ENCODE data around the gene SORCS2. TPM values are rescaled to one million over a fixed set of nuclear protein-coding genes. Genes with fewer than 3 reads are reported as not detected.

Gene SORCS2
- total and polyA plus RNA-seq, 2 of the 8 experiments (the other 6 are each of a cell fraction or from before 2014, with no cell fraction given), result 0.36 to 1.8 TPM

DNA sequence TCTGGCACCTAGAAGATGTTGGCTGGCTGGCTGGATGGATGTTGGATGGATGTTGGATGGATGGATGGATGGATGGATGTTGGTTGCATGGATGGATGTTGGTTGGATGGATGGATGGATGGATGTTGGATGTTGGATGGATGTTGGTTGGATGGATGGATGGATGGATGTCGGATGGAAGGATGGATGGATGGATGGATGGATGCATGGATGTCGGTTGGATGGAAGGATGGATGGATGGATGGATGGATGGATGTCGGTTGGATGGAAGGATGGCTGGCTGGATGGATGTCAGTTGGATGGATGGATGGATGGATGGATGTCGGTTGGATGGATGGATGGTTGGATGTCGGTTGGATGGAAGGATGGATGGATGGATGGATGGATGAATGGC, 145.7 kb downstream of the SORCS2 start:
- H3K79me1 ChIP-seq (ENCODE audit: low read depth, low read length), result no peaks in the 10 kb centered on the region
- H3K27me3 ChIP-seq (replicated peaks in 1 of 4; ENCODE audit: control insufficient read depth in 3 of 4, extremely low read depth in 1 of 4, insufficient read depth in 3 of 4, low read length in 3 of 4), result no peaks in the 10 kb centered on the region; a peak in 1 of 7 replicates
- no peak overlapping the region for H3K27ac ChIP-seq (ENCODE audit: low read depth, low read length)
- H3K9ac ChIP-seq (replicated peaks in 1 of 4; ENCODE audit: extremely low read depth in 1 of 4, low read depth in 3 of 4, low read length in 3 of 4), result no peak overlapping the region
- no peak overlapping the region for H2BK120ac ChIP-seq (replicated peaks; ENCODE audit: low read depth, low read length)
- H3K4ac ChIP-seq (replicated peaks; ENCODE audit: insufficient read length, low read depth, low read length), result no peak overlapping the region
- ChIA-PET POLR2A (ENCODE audit: partially characterized antibody) (no interaction called here), CTCF (ENCODE audit: partially characterized antibody) (interaction anchor here (0.7 to 3.8 kb wide), 6 partner anchors 13 to 100 kb away, joined by 3 to 31 read pairs (median 3); no protein-coding TSS in a partner anchor)
- no peak overlapping the region for H4K91ac ChIP-seq (replicated peaks; ENCODE audit: insufficient read length, low read length)
- H3K4me1 ChIP-seq (replicated peaks in 1 of 4; ENCODE audit: control insufficient read depth in 3 of 4, insufficient read depth in 4 of 4, low read length in 3 of 4), result peaks cover 0 to 6% (median 4%) of the 10 kb centered on the region in 4 experiments; a peak in 4 of 7 replicates
- no peak overlapping the region for H2AFZ ChIP-seq (ENCODE audit: low read length)
- H4K8ac ChIP-seq (ENCODE audit: extremely low read depth, insufficient read depth, low read length), result no peak overlapping the region
- H3K56ac ChIP-seq (replicated peaks; ENCODE audit: insufficient read length, low read depth, low read length), result no peak overlapping the region
- H3K4me3 ChIP-seq (ENCODE audit: extremely low read depth in 1 of 4, insufficient read depth in 2 of 4, low read depth in 3 of 4, low read length in 4 of 4), result no peak overlapping the region
- no peak overlapping the region for H3K4me2 ChIP-seq (ENCODE audit: insufficient read depth in 1 of 2, low read depth in 2 of 2, low read length in 2 of 2)
- no peak overlapping the region for H2AK5ac ChIP-seq (ENCODE audit: low read depth, low read length)
- WGBS, 2 experiments (ENCODE audit: extremely low coverage in 1 of 2, insufficient coverage in 1 of 2, insufficient read length in 1 of 2, insufficient replicate concordance in 2 of 2, low coverage in 1 of 2, low lambda C conversion rate in 2 of 2, missing lambda C conversion rate in 1 of 2), result 90 to 100% methylated on average over 5 of the region's 5 CpGs
- H3K18ac ChIP-seq (ENCODE audit: extremely low read depth, low read length), result no peak overlapping the region
- no peak overlapping the region for H4K5ac ChIP-seq (ENCODE audit: insufficient read length, low read depth, low read length)
- H3K23ac ChIP-seq (ENCODE audit: insufficient read length), result no peak overlapping the region
- FAIRE-seq (no peak), DNase-seq (ENCODE audit: low read depth in 1 of 2, low spot score in 2 of 2) (no peak)
- no peak overlapping the region for H2BK5ac ChIP-seq (ENCODE audit: low read depth, low read length)
- H3K36me3 ChIP-seq (ENCODE audit: control insufficient read depth in 2 of 4, insufficient read depth in 4 of 4, low read length in 3 of 4), result no peaks in the 10 kb centered on the region
- H3K14ac ChIP-seq (ENCODE audit: insufficient read length), result no peak overlapping the region
- no peak overlapping the region for H2BK20ac ChIP-seq (ENCODE audit: low read length)
- H3K23me2 ChIP-seq (ENCODE audit: low read depth, low read length), result peaks cover 7% of the 10 kb centered on the region; the same call in 1 of the 2 replicates
- H2BK12ac ChIP-seq (ENCODE audit: low read depth, low read length), result no peak overlapping the region
- H4K20me1 ChIP-seq (replicated peaks in 1 of 2; ENCODE audit: control insufficient read depth in 1 of 2, insufficient read depth in 2 of 2, low read length in 2 of 2), result peaks cover 0 to 4% of the 10 kb centered on the region in 2 experiments
- H3K9me3 ChIP-seq (ENCODE audit: insufficient read depth in 2 of 2, low read depth in 1 of 2, low read length in 1 of 2), result peaks cover 4 to 8% of the 10 kb centered on the region in 2 experiments; a peak in 2 of 4 replicates
- H2BK15ac ChIP-seq (ENCODE audit: low read length), result no peak overlapping the region
- no peaks in the 10 kb centered on the region for H3K79me2 ChIP-seq (ENCODE audit: control insufficient read depth in 1 of 2, insufficient read depth in 2 of 2, low read length in 2 of 2)
- TF ChIP-seq KDM5A (IDR thresholded peaks at IDR 0.05; ENCODE audit: low read length) (no peak), RAD21 (IDR thresholded peaks at IDR 0.05 in 1 of 2, conservative IDR thresholded peaks at IDR 0.05 in 1 of 2; ENCODE audit: low read depth in 2 of 2, low read length in 2 of 2) (no peak), POLR2AphosphoS5 (IDR thresholded peaks at IDR 0.05; ENCODE audit: low read depth, low read length) (no peak), TAF1 (IDR thresholded peaks at IDR 0.05; ENCODE audit: low read depth, low read length) (no peak), KDM1A (IDR thresholded peaks at IDR 0.05; ENCODE audit: borderline replicate concordance, low read length) (no peak), ZNF274 (IDR thresholded peaks at IDR 0.05; ENCODE audit: borderline replicate concordance, extremely low read depth, low read length) (no peak), CEBPB (IDR thresholded peaks at IDR 0.05; ENCODE audit: low read depth, low read length) (no peak), CTBP2 (IDR thresholded peaks at IDR 0.05; ENCODE audit: borderline replicate concordance, insufficient read depth, insufficient read length, low read length) (no peak)
- TF ChIP-seq, protein P1, sequence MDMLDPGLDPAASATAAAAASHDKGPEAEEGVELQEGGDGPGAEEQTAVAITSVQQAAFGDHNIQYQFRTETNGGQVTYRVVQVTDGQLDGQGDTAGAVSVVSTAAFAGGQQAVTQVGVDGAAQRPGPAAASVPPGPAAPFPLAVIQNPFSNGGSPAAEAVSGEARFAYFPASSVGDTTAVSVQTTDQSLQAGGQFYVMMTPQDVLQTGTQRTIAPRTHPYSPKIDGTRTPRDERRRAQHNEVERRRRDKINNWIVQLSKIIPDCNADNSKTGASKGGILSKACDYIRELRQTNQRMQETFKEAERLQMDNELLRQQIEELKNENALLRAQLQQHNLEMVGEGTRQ (IDR thresholded peaks at IDR 0.05; ENCODE audit: low read length), result no peak
- TF ChIP-seq, protein P2, sequence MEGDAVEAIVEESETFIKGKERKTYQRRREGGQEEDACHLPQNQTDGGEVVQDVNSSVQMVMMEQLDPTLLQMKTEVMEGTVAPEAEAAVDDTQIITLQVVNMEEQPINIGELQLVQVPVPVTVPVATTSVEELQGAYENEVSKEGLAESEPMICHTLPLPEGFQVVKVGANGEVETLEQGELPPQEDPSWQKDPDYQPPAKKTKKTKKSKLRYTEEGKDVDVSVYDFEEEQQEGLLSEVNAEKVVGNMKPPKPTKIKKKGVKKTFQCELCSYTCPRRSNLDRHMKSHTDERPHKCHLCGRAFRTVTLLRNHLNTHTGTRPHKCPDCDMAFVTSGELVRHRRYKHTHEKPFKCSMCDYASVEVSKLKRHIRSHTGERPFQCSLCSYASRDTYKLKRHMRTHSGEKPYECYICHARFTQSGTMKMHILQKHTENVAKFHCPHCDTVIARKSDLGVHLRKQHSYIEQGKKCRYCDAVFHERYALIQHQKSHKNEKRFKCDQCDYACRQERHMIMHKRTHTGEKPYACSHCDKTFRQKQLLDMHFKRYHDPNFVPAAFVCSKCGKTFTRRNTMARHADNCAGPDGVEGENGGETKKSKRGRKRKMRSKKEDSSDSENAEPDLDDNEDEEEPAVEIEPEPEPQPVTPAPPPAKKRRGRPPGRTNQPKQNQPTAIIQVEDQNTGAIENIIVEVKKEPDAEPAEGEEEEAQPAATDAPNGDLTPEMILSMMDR (IDR thresholded peaks at IDR 0.05; ENCODE audit: control extremely low read depth in 1 of 3, insufficient read depth in 1 of 3, low read depth in 1 of 3, low read length in 3 of 3), result no peak
